Neutrophil (primary cell): ENCODE results near the gene MYNN.

Experiments
- H3K27ac ChIP-seq: fragments of 200-600 bp; sonication (generic); 2 replicates; pipeline ENCODE4 v1.5.1; 2016; ENCODE audit warnings: mild to moderate bottlenecking, moderate library complexity
- H3K27me3 ChIP-seq: fragments of 200-600 bp; sonication (generic); 2 replicates; pipeline ENCODE4 v1.6.0; 2016; ENCODE audit warnings: mild to moderate bottlenecking
- H3K36me3 ChIP-seq: fragments of 200-600 bp; sonication (generic); 2 replicates; pipeline ENCODE4 v1.5.1; 2017
- H3K4me1 ChIP-seq, 2 experiments: fragments of 200-600 bp in 1 of 2; sonication (generic) in 1 of 2; 1 replicate in 1 of 2; 2 replicates in 1 of 2; pipeline versions ENCODE4 v1.5.1 to v1.6.1; 2013 to 2016; ENCODE audit warnings: low read depth in 1 of 2, low read length in 1 of 2, mild to moderate bottlenecking in 1 of 2, moderate library complexity in 1 of 2; ENCODE audit not compliant: control insufficient read depth in 1 of 2, insufficient read depth in 1 of 2
- H3K4me3 ChIP-seq, 2 experiments: fragments of 200-600 bp in 1 of 2; sonication (generic) in 1 of 2; 1 replicate in 1 of 2; 2 replicates in 1 of 2; pipeline ENCODE4 v1.5.1; 2013 to 2016; ENCODE audit warnings: low read depth in 1 of 2, low read length in 1 of 2, mild to moderate bottlenecking in 1 of 2, moderate library complexity in 1 of 2
- H3K9me3 ChIP-seq: fragments of 200-600 bp; sonication (generic); 2 replicates; pipeline ENCODE4 v1.5.1; 2016
- CTCF ChIP-seq: fragments of 200-600 bp; sonication (generic); IDR thresholded peaks from 2 replicates; pipeline ENCODE4 v1.5.1; 2016; ENCODE audit warnings: antibody characterized with exemption

The MYNN gene

GRCh38 chr3:169822540-169822939 is 49.3 kb downstream of the MYNN start:
- Histone ChIP-seq H3K4me1 (no peaks in the 10 kb centered on the region), H3K36me3 (no peaks in the 10 kb centered on the region), H3K4me3 (no peak overlapping the region), H3K27ac (no peak overlapping the region), H3K27me3 (no peaks in the 10 kb centered on the region), H3K9me3 (no peaks in the 10 kb centered on the region)
- TF ChIP-seq CTCF, result no peak

DNA sequence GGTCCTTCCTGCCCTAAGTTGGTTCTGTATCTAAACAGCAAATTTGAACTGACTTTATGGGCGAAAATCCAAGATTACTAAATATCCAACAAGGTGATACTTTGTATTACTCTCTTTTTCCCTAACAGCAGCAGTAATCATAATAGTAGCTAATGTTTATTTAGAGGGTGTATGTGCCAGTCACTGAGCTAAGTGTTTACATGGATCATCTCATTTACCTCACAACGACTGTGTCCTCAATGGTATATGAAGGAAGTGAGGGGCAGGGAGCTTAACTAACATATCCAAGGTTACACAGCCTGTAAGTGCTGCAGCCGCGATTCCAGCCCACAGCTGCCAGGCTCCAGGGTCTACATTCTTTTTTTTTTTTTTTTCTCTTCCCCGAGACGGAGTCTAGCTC is 49.8 kb downstream of the MYNN start:
- H3K4me3 ChIP-seq, result no peak overlapping the region
- TF ChIP-seq CTCF, result no peak
- H3K4me1 ChIP-seq, result peaks cover 3 to 4% of the 10 kb centered on the region in 2 experiments
- no peaks in the 10 kb centered on the region for H3K9me3 ChIP-seq
- no peaks in the 10 kb centered on the region for H3K36me3 ChIP-seq
- H3K27ac ChIP-seq, result no peak overlapping the region
- no peaks in the 10 kb centered on the region for H3K27me3 ChIP-seq

- no peaks in the 10 kb centered on the region for H3K27me3 ChIP-seq
- no peak overlapping the region for H3K4me3 ChIP-seq
- peaks cover 21 to 27% of the 10 kb centered on the region in 2 experiments for H3K4me1 ChIP-seq
- H3K36me3 ChIP-seq, result no peaks in the 10 kb centered on the region
- TF ChIP-seq CTCF, result no peak
- H3K27ac ChIP-seq, result no peak overlapping the region
- H3K9me3 ChIP-seq, result no peaks in the 10 kb centered on the region
These were observed 52.1 kb downstream of the MYNN start for GRCh38 chr3:169825316-169825715.

- Histone ChIP-seq H3K27ac (no peak overlapping the region), H3K4me1 (peaks cover 25 to 32% of the 10 kb centered on the region in 2 experiments), H3K27me3 (no peaks in the 10 kb centered on the region), H3K9me3 (no peaks in the 10 kb centered on the region), H3K4me3 (no peak overlapping the region), H3K36me3 (no peaks in the 10 kb centered on the region)
- no peak for TF ChIP-seq CTCF
These were observed 54.5 kb downstream of the MYNN start for GRCh38 chr3:169827712-169828111.

- no peak for TF ChIP-seq CTCF
- H3K27ac ChIP-seq, result no peak overlapping the region
- H3K36me3 ChIP-seq, result no peaks in the 10 kb centered on the region
- peaks cover 2 to 3% of the 10 kb centered on the region in 2 experiments for H3K4me1 ChIP-seq
- H3K27me3 ChIP-seq, result no peaks in the 10 kb centered on the region
- H3K4me3 ChIP-seq, result no peak overlapping the region
- H3K9me3 ChIP-seq, result no peaks in the 10 kb centered on the region
These were observed 62.3 kb downstream of the MYNN start for GRCh38 chr3:169835533-169835932.
